ENCODE results near the gene KCND3.
"Not testable (repeated sequence)": the region's sequence is repeated elsewhere in the genome, so short reads cannot be mapped to it uniquely, and the experiment has no call there.

The KCND3 gene

DNA sequence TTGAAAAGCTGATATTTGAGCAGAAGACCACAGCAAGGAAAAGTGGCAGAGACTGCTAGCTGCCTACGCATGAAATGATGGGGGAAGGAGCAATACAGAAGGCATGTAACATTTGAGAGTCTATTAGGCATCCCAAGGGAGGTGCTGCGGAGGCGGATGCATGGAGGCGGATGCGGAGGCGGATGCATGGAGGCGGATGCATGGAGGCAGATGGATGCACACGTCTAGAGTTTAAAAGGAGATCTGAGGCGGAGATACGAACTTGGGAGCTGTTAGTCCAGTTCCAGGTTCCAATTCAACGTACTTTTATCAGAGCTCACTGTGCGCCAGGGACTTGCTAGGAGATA lies 234.5 kb downstream of the KCND3 start:
- no peaks in the 10 kb centered on the region for H3K27me3 ChIP-seq (ENCODE audit: control insufficient read depth, insufficient read depth, low read length)
- H3K4me3 ChIP-seq (ENCODE audit: low read depth, low read length), result peak overlapping the region; percentile 72
- peak overlapping the region; percentile 80 for H3K9ac ChIP-seq (ENCODE audit: low read depth, low read length)
- peaks cover 4% of the 10 kb centered on the region for H3K4me1 ChIP-seq (ENCODE audit: control insufficient read depth, insufficient read depth, low read length)
- H3K9me3 ChIP-seq (ENCODE audit: control insufficient read depth, insufficient read depth, low read length), result no peaks in the 10 kb centered on the region
- peaks cover under 1% of the 10 kb centered on the region for H3K36me3 ChIP-seq (ENCODE audit: control insufficient read depth, insufficient read depth, low read length)

- Histone ChIP-seq H3K9ac (ENCODE audit: low read depth, low read length) (no peak overlapping the region), H3K9me3 (ENCODE audit: control insufficient read depth, insufficient read depth, low read length) (no peaks in the 10 kb centered on the region), H3K4me1 (ENCODE audit: control insufficient read depth, insufficient read depth, low read length) (peaks cover 12% of the 10 kb centered on the region), H3K27me3 (ENCODE audit: control insufficient read depth, insufficient read depth, low read length) (no peaks in the 10 kb centered on the region), H3K36me3 (ENCODE audit: control insufficient read depth, insufficient read depth, low read length) (no peaks in the 10 kb centered on the region), H3K4me3 (ENCODE audit: low read depth, low read length) (no peak overlapping the region)
Observed at GRCh38 chr1:111751906-111752575, 237.4 kb downstream of the KCND3 start.

- Histone ChIP-seq H3K9ac (ENCODE audit: low read depth, low read length) (no peak overlapping the region), H3K9me3 (ENCODE audit: control insufficient read depth, insufficient read depth, low read length) (no peaks in the 10 kb centered on the region)
Observed at GRCh38 chr1:111750856-111751255, 238.6 kb downstream of the KCND3 start.

GRCh38 chr1:111749628-111750027 lies 239.8 kb downstream of the KCND3 start:
- Histone ChIP-seq H3K4me3 (ENCODE audit: low read depth, low read length) (no peak overlapping the region), H3K9me3 (ENCODE audit: control insufficient read depth, insufficient read depth, low read length) (no peaks in the 10 kb centered on the region), H3K36me3 (ENCODE audit: control insufficient read depth, insufficient read depth, low read length) (no peaks in the 10 kb centered on the region), H3K4me1 (ENCODE audit: control insufficient read depth, insufficient read depth, low read length) (peaks cover 9% of the 10 kb centered on the region), H3K9ac (ENCODE audit: low read depth, low read length) (no peak overlapping the region), H3K27me3 (ENCODE audit: control insufficient read depth, insufficient read depth, low read length) (no peaks in the 10 kb centered on the region)

More at GRCh38 chr1:111750856-111751255, 238.6 kb downstream of the KCND3 start:
- peaks cover 9% of the 10 kb centered on the region for H3K4me1 ChIP-seq (ENCODE audit: control insufficient read depth, insufficient read depth, low read length)
- H3K36me3 ChIP-seq (ENCODE audit: control insufficient read depth, insufficient read depth, low read length), result no peaks in the 10 kb centered on the region
- no peak overlapping the region for H3K4me3 ChIP-seq (ENCODE audit: low read depth, low read length)
- H3K27me3 ChIP-seq (ENCODE audit: control insufficient read depth, insufficient read depth, low read length), result no peaks in the 10 kb centered on the region

DNA sequence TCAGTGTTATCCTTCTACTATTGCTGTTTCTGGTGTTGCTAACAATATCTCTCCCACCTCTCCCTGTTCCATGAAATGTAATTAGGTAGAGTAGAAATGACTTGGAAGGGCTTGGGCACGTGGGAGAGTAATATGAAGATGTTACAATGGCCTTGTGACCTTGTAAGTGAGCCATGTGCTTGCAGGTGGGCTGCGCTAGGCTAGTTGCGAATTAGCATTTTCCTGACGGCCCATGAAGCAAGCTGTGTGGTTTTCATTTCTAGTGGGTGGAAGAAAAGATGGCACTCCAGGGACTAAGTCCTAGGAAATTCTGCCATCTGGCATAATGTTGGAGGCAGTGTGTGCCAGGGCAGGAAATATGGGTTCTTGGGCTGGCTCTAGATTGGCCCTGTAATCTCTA lies 241.5 kb downstream of the KCND3 start:
- no peak overlapping the region for H3K4me3 ChIP-seq (ENCODE audit: low read depth, low read length)
- no peak overlapping the region for H3K9ac ChIP-seq (ENCODE audit: low read depth, low read length)
- peaks cover 2% of the 10 kb centered on the region for H3K27me3 ChIP-seq (ENCODE audit: control insufficient read depth, insufficient read depth, low read length)
- H3K36me3 ChIP-seq (ENCODE audit: control insufficient read depth, insufficient read depth, low read length), result no peaks in the 10 kb centered on the region
- H3K4me1 ChIP-seq (ENCODE audit: control insufficient read depth, insufficient read depth, low read length), result peaks cover 9% of the 10 kb centered on the region
- no peaks in the 10 kb centered on the region for H3K9me3 ChIP-seq (ENCODE audit: control insufficient read depth, insufficient read depth, low read length)

GRCh38 chr1:111747282-111747734 lies 242.2 kb downstream of the KCND3 start:
- H3K4me3 ChIP-seq (ENCODE audit: low read depth, low read length), result no peak overlapping the region
- H3K36me3 ChIP-seq (ENCODE audit: control insufficient read depth, insufficient read depth, low read length), result no peaks in the 10 kb centered on the region
- peaks cover 9% of the 10 kb centered on the region for H3K4me1 ChIP-seq (ENCODE audit: control insufficient read depth, insufficient read depth, low read length)
- H3K27me3 ChIP-seq (ENCODE audit: control insufficient read depth, insufficient read depth, low read length), result peaks cover 2% of the 10 kb centered on the region
- H3K9ac ChIP-seq (ENCODE audit: low read depth, low read length), result no peak overlapping the region
- no peaks in the 10 kb centered on the region for H3K9me3 ChIP-seq (ENCODE audit: control insufficient read depth, insufficient read depth, low read length)

GRCh38 chr1:111746614-111746999 lies 242.9 kb downstream of the KCND3 start:
- Histone ChIP-seq H3K9ac (ENCODE audit: low read depth, low read length) (no peak overlapping the region), H3K36me3 (ENCODE audit: control insufficient read depth, insufficient read depth, low read length) (no peaks in the 10 kb centered on the region), H3K9me3 (ENCODE audit: control insufficient read depth, insufficient read depth, low read length) (no peaks in the 10 kb centered on the region), H3K4me1 (ENCODE audit: control insufficient read depth, insufficient read depth, low read length) (peaks cover 9% of the 10 kb centered on the region), H3K27me3 (ENCODE audit: control insufficient read depth, insufficient read depth, low read length) (peaks cover 5% of the 10 kb centered on the region), H3K4me3 (ENCODE audit: low read depth, low read length) (no peak overlapping the region)

DNA sequence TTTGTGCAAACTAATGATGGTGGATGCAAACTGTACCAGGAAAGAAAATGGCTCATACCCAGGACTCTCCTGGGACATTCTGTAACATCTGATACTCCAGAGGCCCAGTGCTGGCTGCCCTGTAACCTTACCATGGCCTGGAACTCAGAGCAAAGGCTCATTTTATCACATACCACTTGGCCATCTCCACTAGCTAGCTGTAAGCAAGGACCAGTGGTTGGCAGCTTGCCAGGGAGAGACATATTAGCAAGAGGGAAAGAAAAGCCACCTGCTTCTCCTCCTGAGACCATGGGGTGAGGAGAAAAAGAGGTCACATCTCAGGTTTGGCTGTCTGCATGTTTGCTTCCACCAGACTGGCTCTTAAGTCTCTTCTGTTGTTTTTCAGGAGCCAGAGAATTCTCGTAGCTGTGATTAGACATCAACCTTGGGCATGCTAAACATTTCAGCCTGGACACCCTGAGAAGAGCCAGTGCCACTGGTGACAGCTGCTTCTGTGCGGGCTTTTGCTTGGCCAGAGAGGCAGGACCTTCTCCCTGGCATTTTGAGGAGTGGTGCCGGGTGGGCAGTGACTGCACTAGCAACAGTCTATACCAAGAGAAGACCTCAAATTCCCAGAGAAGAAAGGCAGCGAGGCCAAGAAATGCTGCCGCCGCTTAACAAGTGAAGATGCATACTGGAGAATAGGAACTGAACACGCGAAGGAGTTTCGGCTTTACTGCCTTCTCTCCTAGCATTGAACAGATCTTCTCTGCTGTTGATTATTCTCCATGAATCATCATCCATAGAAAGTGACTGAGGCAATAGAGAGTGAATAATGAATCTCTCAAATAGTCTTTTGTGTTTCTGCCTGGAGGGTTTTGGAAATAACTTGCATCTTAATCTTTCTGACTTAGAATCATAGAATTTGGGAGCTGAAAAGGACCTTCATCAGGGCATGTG lies 243.5 kb downstream of the KCND3 start:
- no peaks in the 10 kb centered on the region for H3K9me3 ChIP-seq (ENCODE audit: control insufficient read depth, insufficient read depth, low read length)
- H3K36me3 ChIP-seq (ENCODE audit: control insufficient read depth, insufficient read depth, low read length), result no peaks in the 10 kb centered on the region
- no peak overlapping the region for H3K9ac ChIP-seq (ENCODE audit: low read depth, low read length)
- H3K4me3 ChIP-seq (ENCODE audit: low read depth, low read length), result no peak overlapping the region
- peaks cover 11% of the 10 kb centered on the region for H3K27me3 ChIP-seq (ENCODE audit: control insufficient read depth, insufficient read depth, low read length)
- peaks cover 12% of the 10 kb centered on the region for H3K4me1 ChIP-seq (ENCODE audit: control insufficient read depth, insufficient read depth, low read length)

GRCh38 chr1:111743679-111744101 lies 245.8 kb downstream of the KCND3 start:
- Histone ChIP-seq H3K36me3 (ENCODE audit: control insufficient read depth, insufficient read depth, low read length) (peaks cover 2% of the 10 kb centered on the region), H3K4me3 (ENCODE audit: low read depth, low read length) (no peak overlapping the region), H3K27me3 (ENCODE audit: control insufficient read depth, insufficient read depth, low read length) (peaks cover 12% of the 10 kb centered on the region), H3K9ac (ENCODE audit: low read depth, low read length) (no peak overlapping the region), H3K9me3 (ENCODE audit: control insufficient read depth, insufficient read depth, low read length) (no peaks in the 10 kb centered on the region), H3K4me1 (ENCODE audit: control insufficient read depth, insufficient read depth, low read length) (peaks cover 6% of the 10 kb centered on the region)

- no peak overlapping the region for H3K9ac ChIP-seq (ENCODE audit: low read depth, low read length)
- H3K4me1 ChIP-seq (ENCODE audit: control insufficient read depth, insufficient read depth, low read length), result peaks cover 5% of the 10 kb centered on the region
- peaks cover 2% of the 10 kb centered on the region for H3K36me3 ChIP-seq (ENCODE audit: control insufficient read depth, insufficient read depth, low read length)
Observed at GRCh38 chr1:111742938-111743549, 246.4 kb downstream of the KCND3 start.

DNA sequence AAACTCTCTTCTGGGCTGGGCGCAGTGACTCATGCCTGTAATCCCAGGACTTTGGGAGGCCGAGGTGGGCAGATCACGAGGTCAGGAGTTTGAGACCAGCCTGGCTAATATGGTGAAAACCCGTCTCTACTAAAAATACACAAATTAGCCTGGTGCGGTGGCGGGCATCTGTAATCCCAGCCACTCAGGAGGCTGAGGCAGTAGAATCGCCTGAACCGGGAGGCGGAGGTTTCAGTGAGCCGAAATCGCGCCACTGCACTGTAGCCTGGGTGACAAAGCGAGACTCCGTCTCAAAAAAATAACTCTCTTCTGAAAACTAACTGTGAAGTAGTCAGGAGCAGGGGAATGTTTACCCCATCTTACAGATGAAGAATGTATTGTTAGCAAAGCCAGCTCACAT lies 247.2 kb downstream of the KCND3 start:
- peaks cover 11% of the 10 kb centered on the region for H3K4me1 ChIP-seq (ENCODE audit: control insufficient read depth, insufficient read depth, low read length)

More at GRCh38 chr1:111742938-111743549, 246.4 kb downstream of the KCND3 start:
- Histone ChIP-seq H3K4me3 (ENCODE audit: low read depth, low read length) (no peak overlapping the region), H3K27me3 (ENCODE audit: control insufficient read depth, insufficient read depth, low read length) (peaks cover 12% of the 10 kb centered on the region), H3K9me3 (ENCODE audit: control insufficient read depth, insufficient read depth, low read length) (no peaks in the 10 kb centered on the region)

More for the DNA sequence above, 247.2 kb downstream of the KCND3 start:
- not testable (repeated sequence) for H3K36me3 ChIP-seq (ENCODE audit: control insufficient read depth, insufficient read depth, low read length); H3K9ac ChIP-seq (ENCODE audit: low read depth, low read length); H3K4me3 ChIP-seq (ENCODE audit: low read depth, low read length); H3K9me3 ChIP-seq (ENCODE audit: control insufficient read depth, insufficient read depth, low read length)
- peaks cover 12% of the 10 kb centered on the region for H3K27me3 ChIP-seq (ENCODE audit: control insufficient read depth, insufficient read depth, low read length)
